Astrocyte (in vitro differentiated cells and primary cell): ENCODE data around the gene C1orf174.

Source experiments
- EZH2 ChIP-seq: IDR thresholded peaks from 2 replicates; pipeline ENCODE4 v1.6.1; 2012; ENCODE audit warnings: mild to moderate bottlenecking, low read length, inconsistent platforms; ENCODE audit not compliant: insufficient read depth
- TF ChIP-seq, protein P1 (sequence below): IDR thresholded peaks from 2 replicates; pipeline ENCODE4 v1.5.1; 2011; ENCODE audit warnings: low read depth, mild to moderate bottlenecking, inconsistent platforms, low read length, moderate library complexity; ENCODE audit not compliant: insufficient read depth

DNA sequence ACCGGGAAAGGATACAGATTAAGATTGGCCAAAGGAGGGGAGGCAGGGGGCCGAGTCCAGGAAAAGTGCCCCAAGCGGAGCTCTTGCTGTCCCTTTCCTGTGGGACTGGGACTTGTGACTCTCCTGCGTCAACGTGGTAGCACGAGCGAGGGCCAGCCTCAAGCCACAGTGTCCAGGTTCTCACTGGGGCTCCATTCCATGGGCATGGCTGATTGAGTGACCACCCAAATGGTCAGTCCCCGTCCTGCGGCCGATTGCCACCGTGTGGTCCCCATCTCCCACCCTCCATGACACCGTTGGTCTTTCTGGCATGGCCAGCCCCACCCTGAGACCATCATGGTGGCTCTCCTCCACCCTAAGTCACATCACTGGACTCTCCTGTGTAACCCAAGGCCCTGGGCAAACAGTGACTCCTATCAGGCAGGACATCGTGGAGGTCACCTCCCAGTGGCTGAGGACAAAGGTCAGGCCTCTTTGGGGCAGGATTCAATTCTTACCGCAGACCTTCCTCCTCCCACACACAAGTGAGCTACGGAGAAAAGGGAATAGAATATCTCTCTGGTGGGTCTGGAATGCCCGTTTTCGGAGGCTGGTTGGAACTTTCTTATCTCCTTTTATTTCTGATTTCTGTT lies 8.9 kb upstream of the C1orf174 start:
- no peak for TF ChIP-seq EZH2
- TF ChIP-seq, protein P1, sequence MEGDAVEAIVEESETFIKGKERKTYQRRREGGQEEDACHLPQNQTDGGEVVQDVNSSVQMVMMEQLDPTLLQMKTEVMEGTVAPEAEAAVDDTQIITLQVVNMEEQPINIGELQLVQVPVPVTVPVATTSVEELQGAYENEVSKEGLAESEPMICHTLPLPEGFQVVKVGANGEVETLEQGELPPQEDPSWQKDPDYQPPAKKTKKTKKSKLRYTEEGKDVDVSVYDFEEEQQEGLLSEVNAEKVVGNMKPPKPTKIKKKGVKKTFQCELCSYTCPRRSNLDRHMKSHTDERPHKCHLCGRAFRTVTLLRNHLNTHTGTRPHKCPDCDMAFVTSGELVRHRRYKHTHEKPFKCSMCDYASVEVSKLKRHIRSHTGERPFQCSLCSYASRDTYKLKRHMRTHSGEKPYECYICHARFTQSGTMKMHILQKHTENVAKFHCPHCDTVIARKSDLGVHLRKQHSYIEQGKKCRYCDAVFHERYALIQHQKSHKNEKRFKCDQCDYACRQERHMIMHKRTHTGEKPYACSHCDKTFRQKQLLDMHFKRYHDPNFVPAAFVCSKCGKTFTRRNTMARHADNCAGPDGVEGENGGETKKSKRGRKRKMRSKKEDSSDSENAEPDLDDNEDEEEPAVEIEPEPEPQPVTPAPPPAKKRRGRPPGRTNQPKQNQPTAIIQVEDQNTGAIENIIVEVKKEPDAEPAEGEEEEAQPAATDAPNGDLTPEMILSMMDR: no peak
